DND-41 (cell line): ENCODE results near the gene AP3D1.

Source experiments
- ATAC-seq: fragments of 200-7000 bp; cut with Tn5 transposase; 3 replicates; pipeline ENCODE4 v1.9.1; 2021; ENCODE audit warnings: low read depth; ENCODE audit not compliant: insufficient read depth
- DNase-seq: peaks from one replicate; pipeline ENCODE4 v3.0.0-alpha.2; 2020
- H2AFZ ChIP-seq: 2 replicates; pipeline ENCODE4 v1.6.0; 2012; ENCODE audit warnings: low read depth, low read length
- H3K27ac ChIP-seq: 2 replicates; pipeline ENCODE4 v1.5.1; 2012; ENCODE audit warnings: low read length, inconsistent platforms
- H3K27me3 ChIP-seq: fragments of 200-600 bp; sonication (generic); 2 replicates; pipeline ENCODE4 v1.6.0; 2012; ENCODE audit warnings: low read length, mild to moderate bottlenecking, inconsistent platforms; ENCODE audit not compliant: insufficient read depth, poor library complexity
- H3K36me3 ChIP-seq: 2 replicates; pipeline ENCODE4 v1.5.1; 2012; ENCODE audit warnings: low read length, inconsistent platforms; ENCODE audit not compliant: insufficient read depth
- H3K4me1 ChIP-seq: 2 replicates; pipeline ENCODE4 v1.5.1; 2012; ENCODE audit warnings: mild to moderate bottlenecking, low read length; ENCODE audit not compliant: insufficient read depth
- H3K4me2 ChIP-seq: 2 replicates; pipeline ENCODE4 v1.6.0; 2012; ENCODE audit warnings: mild to moderate bottlenecking, moderate library complexity, low read length, inconsistent platforms; ENCODE audit not compliant: insufficient read depth
- H3K4me3 ChIP-seq, 2 experiments: fragments of 200-600 bp in 1 of 2; shearing (Covaris generic) in 1 of 2; 2 replicates each; pipeline ENCODE4 v1.5.1; 2012 to 2016; ENCODE audit warnings: inconsistent platforms in 2 of 2, low read length in 2 of 2, mild to moderate bottlenecking in 2 of 2, low read depth in 1 of 2, moderate library complexity in 1 of 2
- H3K79me2 ChIP-seq: 2 replicates; pipeline ENCODE4 v1.6.0; 2012; ENCODE audit warnings: low read length, inconsistent platforms; ENCODE audit not compliant: insufficient read depth
- H3K9ac ChIP-seq: 2 replicates; pipeline ENCODE4 v1.6.0; 2012; ENCODE audit warnings: low read depth, mild to moderate bottlenecking, inconsistent platforms, low read length, moderate library complexity
- H3K9me3 ChIP-seq: 2 replicates; pipeline ENCODE4 v1.5.1; 2012; ENCODE audit warnings: low read length, moderate library complexity, mild to moderate bottlenecking, inconsistent platforms; ENCODE audit not compliant: insufficient read depth, severe bottlenecking
- H4K20me1 ChIP-seq: 2 replicates; pipeline ENCODE4 v1.6.0; 2012; ENCODE audit warnings: low read length; ENCODE audit not compliant: insufficient read depth
- CTCF ChIP-seq: IDR thresholded peaks from 2 replicates; pipeline ENCODE4 v1.5.1; 2012; ENCODE audit warnings: borderline replicate concordance, low read length, moderate library complexity, mild to moderate bottlenecking; ENCODE audit not compliant: poor library complexity, severe bottlenecking; ENCODE audit errors: extremely low read depth
- EZH2 ChIP-seq: IDR thresholded peaks from 3 replicates; pipeline ENCODE4 v1.6.1; 2012; ENCODE audit warnings: borderline replicate concordance, low read depth, mild to moderate bottlenecking, moderate library complexity, low read length, inconsistent platforms; ENCODE audit not compliant: severe bottlenecking

The AP3D1 gene

GRCh38 chr19:2179095-2179494 lies 27.7 kb upstream of the AP3D1 start:
- H3K36me3 ChIP-seq = peaks cover 65% of the 10 kb centered on the region
- no peak overlapping the region for H2AFZ ChIP-seq
- H3K27ac ChIP-seq = no peak overlapping the region
- no peaks in the 10 kb centered on the region for H3K4me1 ChIP-seq
- DNase-seq = no peak
- no peaks in the 10 kb centered on the region for H3K27me3 ChIP-seq
- H3K9me3 ChIP-seq = no peaks in the 10 kb centered on the region
- H3K4me2 ChIP-seq = no peak overlapping the region
- no peak overlapping the region for H3K9ac ChIP-seq
- H3K79me2 ChIP-seq = peaks cover 99% of the 10 kb centered on the region
- TF ChIP-seq CTCF (no peak), EZH2 (no peak)
- H3K4me3 ChIP-seq = no peak overlapping the region
- ATAC-seq = no peak
- H4K20me1 ChIP-seq = peaks cover 81% of the 10 kb centered on the region

- Histone ChIP-seq H3K9ac (no peak overlapping the region), H3K4me2 (no peak overlapping the region), H3K4me1 (no peaks in the 10 kb centered on the region), H3K27ac (no peak overlapping the region), H3K36me3 (peaks cover 57% of the 10 kb centered on the region), H2AFZ (no peak overlapping the region), H3K79me2 (peaks cover 98% of the 10 kb centered on the region), H3K27me3 (no peaks in the 10 kb centered on the region), H3K9me3 (no peaks in the 10 kb centered on the region), H3K4me3 (no peak overlapping the region), H4K20me1 (peaks cover 84% of the 10 kb centered on the region)
- ATAC-seq = no peak
- TF ChIP-seq EZH2 = no peak
- no peak for TF ChIP-seq CTCF
- no peak for DNase-seq
Measured at GRCh38 chr19:2176337-2176994, 25.1 kb upstream of the AP3D1 start.

- Histone ChIP-seq H3K4me2 (no peak overlapping the region), H3K4me3 (no peak overlapping the region), H3K9ac (no peak overlapping the region), H3K36me3 (peaks cover 56% of the 10 kb centered on the region), H3K27ac (no peak overlapping the region), H2AFZ (no peak overlapping the region), H3K79me2 (peaks cover 98% of the 10 kb centered on the region), H3K4me1 (no peaks in the 10 kb centered on the region), H3K27me3 (no peaks in the 10 kb centered on the region), H3K9me3 (no peaks in the 10 kb centered on the region), H4K20me1 (peaks cover 84% of the 10 kb centered on the region)
- TF ChIP-seq EZH2 (no peak), CTCF (no peak)
- DNase-seq = no peak
- ATAC-seq = no peak
Measured at GRCh38 chr19:2175742-2176141, 24.4 kb upstream of the AP3D1 start.
